NCI-H446 (cell line): ENCODE data around the gene LRRTM3.

Source experiments
- DNase-seq, 2 experiments: peaks; one replicate each; lab custom pipeline; 2025; lab: John Stamatoyannopoulos, UW

Gene LRRTM3

DNA sequence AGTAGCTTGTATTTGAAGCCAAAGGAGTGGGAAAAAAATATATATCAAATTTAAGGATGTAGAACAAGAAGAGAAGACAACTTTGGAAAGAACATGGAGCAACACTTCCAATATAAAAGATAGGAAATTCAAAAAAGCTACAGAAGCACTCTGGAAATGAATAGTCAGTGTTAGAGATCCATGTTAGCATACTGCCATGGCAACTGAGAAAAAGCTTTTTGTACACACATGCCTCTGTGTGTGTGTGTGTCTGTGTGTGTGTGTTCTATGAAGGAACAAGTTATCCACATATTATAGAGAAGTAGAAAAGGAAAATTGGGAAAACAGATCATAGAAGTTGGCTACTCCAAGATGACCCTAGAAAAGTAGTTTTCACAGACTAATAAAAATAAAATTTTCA, 96.3 kb downstream of the LRRTM3 start:
- no peak for DNase-seq

DNA sequence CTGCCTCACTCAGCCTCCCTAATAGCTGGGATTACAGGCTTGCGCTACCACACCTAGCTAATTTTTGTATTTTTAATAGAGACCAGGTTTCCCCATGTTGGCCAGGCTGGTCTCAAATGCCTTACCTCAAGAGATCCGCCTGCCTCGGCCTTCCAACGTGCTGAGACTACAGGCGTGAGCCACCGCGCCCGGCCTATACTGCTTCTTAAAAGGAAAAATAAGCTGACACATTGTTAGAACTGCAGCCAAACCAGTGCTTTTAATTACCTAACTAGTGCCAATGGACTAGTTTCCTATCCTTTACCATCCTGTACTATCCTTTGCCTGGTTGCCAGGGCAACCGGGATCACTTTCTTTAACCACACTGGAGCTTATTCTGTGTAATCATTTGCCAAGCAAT, 108.0 kb downstream of the LRRTM3 start:
- DNase-seq, result no peak

DNA sequence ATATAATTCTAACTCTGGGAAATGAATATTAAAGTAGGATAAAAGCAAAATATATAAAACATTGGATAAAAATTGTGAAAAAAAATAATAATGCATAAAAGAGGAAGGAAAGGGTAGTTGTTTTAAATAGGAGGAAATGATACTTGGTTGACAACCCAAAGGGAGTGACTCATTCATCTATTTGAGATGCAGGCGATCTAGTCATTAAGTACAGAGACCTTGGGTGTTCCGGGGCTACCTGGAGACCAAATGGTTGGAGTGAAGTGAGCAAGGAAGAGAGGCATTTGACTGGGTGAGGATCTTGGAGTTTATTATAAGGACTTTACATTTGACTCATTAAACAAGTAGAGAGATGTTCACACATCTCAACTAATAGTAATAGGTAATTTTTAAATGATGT, 111.0 kb downstream of the LRRTM3 start:
- no peak for DNase-seq

DNA sequence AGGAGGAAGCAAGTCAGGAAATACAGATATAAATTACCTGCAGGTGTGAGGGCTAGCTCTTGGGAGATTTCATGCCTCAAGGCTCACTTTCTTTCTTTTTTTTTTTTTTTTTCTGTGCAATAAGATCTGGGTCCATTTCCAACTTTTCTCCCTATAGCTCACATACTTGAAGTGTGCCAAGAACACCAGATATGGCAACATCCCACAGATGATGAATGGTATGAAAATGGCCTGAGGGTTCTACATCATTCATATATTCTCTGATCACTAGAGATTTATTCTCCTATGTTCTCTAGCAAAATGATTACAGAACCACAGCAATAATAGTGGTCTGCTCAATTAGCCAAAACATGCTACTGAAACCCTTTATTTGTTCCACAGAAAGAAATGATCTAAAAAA, 117.2 kb downstream of the LRRTM3 start:
- no peak for DNase-seq

DNA sequence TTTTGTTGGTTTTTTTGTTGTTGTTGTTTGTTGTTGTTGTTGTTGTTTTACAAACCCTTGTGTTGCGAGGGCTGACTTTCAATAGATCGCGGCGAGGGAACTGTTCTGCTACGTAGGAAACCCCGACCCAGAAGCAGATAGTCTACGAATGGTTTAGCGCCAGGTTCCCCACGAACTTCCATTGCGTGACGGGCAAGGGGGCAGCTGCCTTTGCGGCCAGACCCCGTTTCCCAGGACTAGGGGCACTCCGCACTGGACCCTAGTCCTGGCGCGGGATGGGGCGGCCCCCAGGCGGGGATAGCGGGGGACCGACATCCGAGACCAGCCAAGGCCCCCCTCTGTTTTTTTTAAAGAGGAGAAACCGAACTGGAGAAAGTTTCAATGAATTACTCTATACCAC, 119.6 kb downstream of the LRRTM3 start:
- DNase-seq, result no peak

DNA sequence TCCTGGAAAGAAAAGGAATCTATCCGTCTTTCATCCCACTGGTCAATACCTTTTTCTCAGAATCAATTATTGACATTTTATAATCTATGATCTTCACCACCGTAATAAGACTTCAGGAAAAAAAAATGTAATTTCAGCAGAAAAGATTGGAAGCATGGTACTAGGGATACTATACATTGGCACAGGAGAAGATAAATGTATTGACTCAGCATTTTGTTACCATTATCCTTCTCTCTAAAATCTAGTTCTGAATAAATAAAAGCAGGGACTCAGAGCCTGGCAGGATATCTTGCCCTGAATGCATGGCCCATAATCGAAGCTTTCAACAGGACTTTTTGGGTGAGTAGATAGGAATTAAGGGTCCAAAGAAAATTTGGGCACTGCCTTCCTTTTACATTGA, 120.7 kb downstream of the LRRTM3 start:
- no peak for DNase-seq

DNA sequence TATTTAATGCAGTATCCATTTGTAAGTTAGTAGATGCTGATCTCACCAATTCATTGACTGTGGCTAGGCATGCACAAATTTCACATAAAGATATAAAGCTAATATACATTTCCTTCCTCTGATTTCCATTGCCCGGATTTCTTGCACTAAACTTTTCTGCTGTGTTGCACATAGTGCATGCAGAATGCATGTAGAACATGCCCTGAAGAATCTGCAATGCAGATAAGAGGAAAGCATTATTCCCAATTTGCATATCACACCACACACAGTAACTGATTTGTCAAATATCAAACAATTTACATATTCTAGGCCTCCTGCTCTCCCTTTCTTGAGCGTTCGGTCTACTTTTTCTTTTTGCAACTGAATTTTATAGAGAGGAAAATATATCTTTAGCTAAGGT, 124.2 kb downstream of the LRRTM3 start:
- no peak for DNase-seq

DNA sequence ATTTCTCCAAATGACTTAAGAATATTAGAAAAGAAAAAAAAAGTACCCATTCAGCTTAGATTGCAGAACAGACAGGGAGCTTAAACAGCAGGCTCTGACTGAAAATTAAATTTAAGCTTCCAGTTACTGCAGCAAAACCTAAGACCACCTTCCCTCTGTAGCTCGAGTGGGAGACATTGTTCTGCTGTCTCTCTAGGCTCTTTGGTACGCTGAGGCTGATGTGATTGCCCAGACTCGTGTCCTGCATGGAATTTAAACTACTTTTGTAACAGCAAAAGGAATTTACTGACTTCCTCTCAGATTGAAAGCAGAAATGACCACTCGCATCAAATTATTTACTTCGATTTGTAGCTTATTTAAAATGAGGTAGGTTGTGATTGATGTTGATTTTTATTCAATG, 124.6 kb downstream of the LRRTM3 start:
- DNase-seq, result no peak

DNA sequence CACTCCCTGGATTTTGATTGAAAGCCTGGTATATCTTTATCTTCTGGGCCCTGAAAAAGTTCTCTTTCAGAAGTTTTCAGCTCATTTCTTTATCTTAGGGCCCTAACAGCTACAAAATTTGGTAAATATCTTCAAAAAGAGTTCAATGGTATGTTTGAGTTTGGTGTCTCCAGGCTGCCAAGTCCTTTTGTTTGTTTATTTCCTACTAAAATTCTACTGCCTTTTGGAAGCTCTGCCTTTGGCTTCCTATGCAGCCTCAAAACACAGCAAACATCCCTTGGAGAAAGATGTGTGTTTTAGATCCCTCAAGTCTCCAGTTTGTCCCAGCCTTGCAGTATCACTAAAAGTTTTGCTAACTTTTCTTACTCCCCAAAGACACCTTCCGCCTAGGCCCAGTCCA, 146.8 kb downstream of the LRRTM3 start:
- no peak for DNase-seq

DNA sequence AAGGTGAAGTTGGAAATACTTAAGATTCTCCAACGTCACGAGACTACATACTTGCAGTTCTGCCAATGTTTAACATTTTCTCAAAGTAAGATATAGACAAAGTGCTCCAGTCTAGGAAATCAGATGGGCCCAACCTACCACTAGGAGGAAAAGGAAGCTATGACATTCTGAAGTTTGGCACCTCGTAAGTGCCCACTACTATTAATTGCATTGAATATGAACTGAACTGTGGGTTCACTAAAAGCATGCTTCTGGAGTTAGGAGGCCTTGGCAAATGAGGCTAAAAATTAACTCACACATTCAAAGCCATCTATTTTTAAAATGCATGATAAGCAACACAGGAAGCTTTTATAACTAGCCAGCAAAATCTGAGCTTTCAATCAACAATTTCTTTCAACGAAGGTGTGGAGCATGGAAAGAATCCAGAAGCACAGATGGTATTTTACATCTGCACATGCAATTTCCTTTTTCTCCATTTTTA, 149.7 kb downstream of the LRRTM3 start:
- peak in 1 of 2 experiments; percentile 0 for DNase-seq

DNA sequence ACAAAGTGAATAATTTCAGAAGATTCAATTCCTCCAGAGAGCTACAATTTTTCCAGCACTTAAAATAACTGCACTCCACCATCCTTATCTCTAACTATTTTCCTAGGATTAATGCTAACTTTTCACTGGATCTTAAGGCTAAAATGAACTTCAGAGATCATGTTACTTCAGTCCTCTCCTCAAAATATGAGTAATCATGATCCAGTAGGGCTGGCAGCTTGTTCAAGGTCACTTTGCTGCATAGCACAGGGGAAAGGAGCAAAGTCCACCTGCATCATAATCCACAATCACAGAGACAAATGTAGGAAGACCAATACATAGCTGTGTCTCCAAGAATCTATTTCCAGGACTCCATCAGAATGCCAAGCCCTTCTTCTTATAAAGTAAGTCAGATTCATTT, 150.3 kb downstream of the LRRTM3 start:
- no peak for DNase-seq

DNA sequence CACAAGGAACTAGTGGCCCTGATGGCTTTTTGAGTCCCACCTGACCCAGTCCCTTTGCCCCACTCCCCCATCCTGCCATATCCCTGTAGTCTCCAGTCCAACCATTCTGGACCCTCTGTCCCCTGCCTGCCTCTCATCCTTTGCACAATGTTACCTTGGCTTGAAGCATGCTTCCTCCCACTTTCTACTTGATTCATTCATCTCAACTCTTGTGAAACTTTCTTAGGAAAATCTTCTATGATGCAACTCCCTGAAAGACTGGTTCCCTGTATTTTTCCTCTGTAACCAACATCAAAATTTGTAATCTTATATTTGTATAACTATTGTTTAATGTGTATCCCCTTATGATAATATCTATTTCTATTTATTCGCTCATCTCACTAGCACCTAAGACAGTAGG, 151.5 kb downstream of the LRRTM3 start:
- no peak for DNase-seq

DNA sequence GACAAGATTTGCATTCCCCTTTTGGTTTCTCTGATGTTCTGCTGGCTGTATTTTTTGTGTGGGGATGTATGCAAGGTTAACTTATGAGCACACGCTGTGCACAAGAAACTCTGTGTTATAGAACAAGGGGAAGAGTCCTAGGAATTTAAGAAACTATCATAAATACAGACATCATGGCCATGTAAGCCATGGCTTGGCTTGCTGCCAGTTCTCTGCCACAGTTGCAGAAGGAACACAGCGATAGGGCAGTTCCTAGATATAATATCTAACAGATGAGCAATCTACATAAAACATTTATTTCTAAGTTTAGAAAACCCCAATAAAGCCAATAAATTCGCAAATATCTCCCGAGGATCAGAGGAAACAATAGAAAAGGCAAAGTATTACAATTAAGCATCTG, 153.3 kb downstream of the LRRTM3 start:
- peak in 1 of 2 experiments; percentile 20 for DNase-seq

DNA sequence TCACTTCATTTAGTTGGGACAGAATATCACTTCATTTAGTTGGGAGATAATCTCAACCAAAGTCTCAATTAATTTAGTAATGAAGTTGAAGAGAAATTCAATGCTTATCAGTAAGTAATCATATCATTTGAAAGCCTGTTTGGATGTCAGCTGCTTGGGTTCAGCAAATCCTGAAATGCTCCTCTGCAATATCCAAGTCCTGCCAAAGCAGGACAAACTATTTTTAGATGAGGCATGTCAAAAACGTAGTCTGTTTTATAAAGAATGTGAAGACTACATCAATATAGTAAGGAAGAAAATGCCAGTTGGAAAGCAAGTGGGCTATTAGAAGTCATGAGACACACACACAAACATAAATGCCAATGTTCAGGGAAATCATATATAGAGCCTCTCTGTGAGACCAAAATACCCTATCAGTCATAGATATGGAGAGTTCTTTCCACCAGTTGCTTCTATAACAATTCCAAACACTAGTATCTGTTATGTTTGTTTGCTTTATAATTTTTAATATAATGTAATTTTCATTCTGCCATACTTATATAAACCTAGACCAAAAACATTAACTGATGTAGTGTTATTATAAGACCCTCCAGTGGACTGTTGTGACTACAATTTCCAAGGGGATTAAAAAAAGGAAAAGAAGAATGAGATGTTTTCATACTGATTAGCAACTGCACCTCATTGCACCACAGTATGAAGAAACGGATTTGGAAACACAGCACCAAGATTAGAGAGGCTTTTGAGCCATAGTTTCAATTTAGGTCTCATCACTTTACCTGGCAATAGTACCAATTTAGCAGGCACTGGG, 160.7 kb downstream of the LRRTM3 start:
- no peak for DNase-seq

DNA sequence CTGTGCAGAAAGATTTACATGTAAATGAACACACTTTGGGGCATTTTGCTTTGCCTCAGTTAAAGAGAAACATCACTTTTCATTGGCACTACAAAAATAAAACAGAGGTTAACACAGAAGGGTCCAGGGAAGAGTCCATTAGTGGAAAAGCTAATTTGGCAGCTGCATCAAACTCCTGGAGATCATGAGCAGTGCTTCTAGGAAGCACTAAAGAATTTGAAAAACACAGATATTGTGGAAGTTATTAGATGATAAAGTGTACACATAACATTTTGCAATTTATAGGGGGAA, 161.2 kb downstream of the LRRTM3 start:
- no peak for DNase-seq

DNA sequence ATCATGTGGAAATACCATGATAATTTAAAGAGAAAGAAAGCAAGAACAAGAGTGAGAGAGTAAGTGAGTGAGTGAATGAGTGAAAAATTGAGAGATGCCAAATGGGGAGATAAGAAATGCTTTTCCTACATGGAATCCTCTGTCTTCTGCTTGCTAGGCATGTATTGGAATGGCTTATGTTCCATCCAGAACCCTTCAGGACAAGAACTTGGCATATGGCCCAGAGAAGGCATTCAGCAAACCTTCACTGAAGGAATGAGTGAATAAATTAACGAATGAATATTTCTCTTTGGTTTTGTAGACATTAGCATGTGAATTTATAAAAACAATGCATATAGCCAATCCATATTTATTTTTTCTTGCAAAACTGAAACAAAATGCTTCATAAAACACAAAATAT, 162.2 kb downstream of the LRRTM3 start:
- DNase-seq, result peak in 1 of 2 experiments; percentile 1

DNA sequence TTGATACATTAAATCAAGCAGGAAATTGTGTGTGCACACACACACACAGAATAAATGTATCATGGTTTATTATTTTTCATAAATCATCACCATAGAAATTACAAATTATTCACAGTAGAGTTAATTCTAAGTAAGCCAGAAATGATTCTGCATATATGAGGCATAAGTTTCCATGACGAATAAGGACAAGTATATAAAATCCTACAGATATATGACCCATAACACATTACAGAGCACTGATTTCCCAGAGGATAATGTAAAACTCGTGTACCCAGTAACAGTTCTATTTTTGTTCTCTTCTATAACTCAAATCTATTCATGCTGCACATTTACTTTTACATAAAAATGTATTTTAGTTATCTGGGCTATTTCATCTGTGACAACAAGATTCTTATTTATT, 169.7 kb downstream of the LRRTM3 start:
- DNase-seq, result no peak

DNA sequence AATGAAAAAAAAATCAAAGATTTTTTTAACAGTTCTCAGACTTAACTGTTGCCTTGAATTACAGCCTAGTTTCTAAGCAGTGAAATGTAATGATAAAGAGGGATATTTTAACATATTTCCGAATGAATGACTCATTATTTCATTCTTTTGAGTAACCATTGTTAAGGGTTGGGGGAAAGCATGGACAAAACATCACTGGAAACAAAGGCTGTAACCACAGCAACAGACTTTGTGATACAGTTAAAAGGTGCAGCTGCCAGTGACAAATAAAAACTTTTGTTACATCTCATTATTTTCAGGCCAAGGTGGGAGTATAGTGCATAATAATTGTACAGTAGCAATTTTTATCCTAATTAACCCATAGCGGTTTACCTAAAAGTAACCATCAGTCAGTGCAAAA, 172.6 kb downstream of the LRRTM3 start:
- no peak for DNase-seq

DNA sequence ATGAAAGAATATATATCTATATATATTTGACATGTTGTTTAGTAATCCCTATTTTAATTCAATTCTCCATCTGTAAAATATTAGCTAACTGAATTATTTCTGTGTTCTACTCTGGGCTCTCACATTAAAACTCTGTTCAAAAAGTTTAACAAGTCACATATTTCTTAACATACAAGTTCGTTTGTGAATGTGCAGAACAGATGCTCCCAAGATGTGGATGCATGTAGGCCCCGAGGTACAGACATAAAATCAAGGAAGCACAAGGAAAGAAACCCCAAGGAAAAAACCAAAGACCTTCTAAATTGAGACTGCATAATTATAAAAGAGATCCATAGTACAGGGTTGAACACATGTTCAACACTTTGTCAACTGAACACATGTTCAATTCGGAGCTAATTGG, 175.1 kb downstream of the LRRTM3 start:
- no peak for DNase-seq

DNA sequence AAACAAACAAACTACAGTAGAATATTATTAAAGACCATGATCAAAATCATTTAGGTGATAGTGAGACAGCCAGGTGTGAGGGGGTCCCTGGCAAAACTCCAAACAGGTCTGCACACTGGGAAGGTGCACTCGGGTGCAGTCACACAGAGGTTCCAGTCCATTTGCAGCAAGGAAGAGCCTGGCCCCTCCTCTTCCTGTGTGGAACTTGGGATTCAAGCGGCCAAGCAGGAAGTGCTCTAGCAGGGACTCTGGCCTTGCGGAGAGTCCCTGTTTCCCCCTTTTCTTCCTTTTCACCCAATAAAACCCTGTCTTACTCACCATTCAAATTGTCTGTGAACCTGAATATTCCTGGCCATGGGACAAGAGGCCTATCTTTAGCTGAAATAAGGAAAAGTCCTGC, 181.8 kb downstream of the LRRTM3 start:
- no peak for DNase-seq

DNA sequence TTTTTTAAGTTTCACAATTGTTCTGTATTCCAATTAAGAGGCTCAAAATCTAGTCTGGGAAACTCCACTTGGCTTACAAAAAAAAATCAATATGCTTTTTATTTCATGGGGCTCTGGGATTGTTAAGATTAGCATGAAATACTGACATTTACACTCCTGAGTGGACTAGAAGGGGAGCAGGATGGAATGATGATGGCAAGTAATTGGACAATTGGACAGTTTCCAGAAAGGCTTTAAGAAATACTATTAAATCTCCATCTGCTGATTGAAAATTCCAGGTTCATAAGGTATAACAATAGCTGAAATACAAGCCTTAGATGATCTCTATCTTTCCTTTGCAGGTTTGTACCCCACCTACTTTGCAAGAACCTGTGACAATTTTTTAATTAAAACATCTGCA, 184.4 kb downstream of the LRRTM3 start:
- peak; percentile 20 to 43 for DNase-seq

DNA sequence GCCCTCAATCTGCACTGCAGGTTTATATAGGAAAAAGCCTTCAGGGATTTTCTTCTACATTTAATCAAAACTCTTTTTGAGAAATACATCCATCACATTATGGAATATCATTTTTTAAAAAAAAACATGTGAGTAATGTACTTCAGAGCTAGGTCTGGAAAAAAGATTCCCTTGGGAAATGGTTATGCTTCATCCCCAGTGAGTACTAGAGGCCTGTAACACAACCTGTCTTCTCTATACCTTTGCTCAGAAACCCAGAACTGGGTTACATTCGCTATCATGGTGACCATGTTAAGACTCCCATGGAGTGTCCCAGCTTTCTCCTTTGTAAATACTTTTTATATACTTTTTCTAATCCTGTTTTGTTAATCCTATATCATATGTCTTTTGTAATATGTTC, 186.9 kb downstream of the LRRTM3 start:
- DNase-seq, result no peak

DNA sequence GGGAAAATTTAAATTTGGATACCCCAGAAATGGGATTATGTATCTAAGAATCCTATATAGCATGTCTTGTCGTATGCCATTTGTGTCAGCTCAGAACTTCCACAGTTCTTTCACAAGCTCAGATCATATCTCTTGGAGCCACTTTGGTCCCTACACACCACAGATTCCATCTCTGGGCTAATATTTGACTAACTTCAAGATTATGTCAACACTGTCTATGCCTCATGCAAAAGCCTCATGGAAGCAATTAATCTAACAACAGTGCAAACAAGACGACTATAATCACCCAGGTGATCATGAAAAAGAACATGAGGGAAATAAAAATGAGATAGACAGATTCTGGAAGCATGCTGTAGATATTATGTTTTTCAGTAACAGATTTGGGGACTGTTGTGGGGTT, 189.1 kb downstream of the LRRTM3 start:
- no peak for DNase-seq

DNA sequence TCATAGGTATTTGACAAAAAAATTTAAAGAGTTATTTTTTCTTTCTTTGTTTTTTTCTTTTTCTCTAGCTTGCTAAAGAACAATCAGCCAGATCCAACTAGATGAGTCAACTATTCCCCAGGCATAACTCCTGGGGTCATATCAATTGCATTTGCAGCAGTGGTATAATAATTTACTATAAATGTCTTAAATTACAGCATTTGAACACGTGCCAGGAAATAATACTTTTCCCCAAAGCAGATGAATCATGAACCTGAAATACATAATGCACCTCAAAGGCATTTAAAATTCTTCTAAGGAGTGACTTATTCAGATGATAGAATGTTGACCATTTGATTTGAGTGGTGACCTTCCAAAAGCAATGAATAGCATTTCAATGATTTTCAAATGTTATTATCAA, 190.1 kb downstream of the LRRTM3 start:
- no peak for DNase-seq

DNA sequence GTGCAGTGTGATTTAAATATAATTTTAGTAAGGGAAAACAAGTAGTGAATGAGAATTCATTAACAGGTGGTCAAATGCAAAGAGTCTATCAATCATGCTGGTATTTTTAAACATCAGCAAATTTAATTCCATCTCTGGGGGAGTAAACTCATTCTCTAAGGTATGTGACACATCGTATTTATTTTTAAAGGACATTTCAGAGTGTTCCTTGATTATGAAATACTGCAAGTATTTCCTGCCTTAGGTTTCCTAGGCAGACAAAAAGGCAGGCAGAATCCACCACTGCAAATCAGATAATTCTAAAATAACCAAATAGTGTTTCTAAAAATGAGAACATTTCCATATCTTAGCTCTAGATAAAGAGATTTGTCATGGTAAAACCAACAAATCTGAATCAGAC, 193.8 kb downstream of the LRRTM3 start:
- DNase-seq, result no peak
